GM12892 (cell line): Measurements from ENCODE around the gene OR10G2. TPM values are rescaled to one million over a fixed set of nuclear protein-coding genes. Genes with fewer than 3 reads are reported as not detected.

ENCODE experiments used
- DNase-seq: peaks from one replicate; pipeline ENCODE4 v3.0.0; 2011; ENCODE audit not compliant: insufficient read length
- FAIRE-seq: peaks from 2 replicates; lab custom pipeline; 2011; peaks lifted over from hg19 to GRCh38; lab: Jason Lieb, UNC
- POLR2A ChIP-seq: IDR thresholded peaks from 2 replicates; pipeline ENCODE4 v1.6.1; 2011; ENCODE audit warnings: low read depth, low read length, control low read depth
- POLR2AphosphoS5 ChIP-seq: IDR thresholded peaks from 2 replicates; pipeline ENCODE4 v1.6.1; 2011; ENCODE audit warnings: low read depth, low read length, control low read depth
- TAF1 ChIP-seq: IDR thresholded peaks from 2 replicates; pipeline ENCODE4 v1.6.1; 2011; ENCODE audit warnings: low read depth, mild to moderate bottlenecking, control low read depth, low read length, borderline replicate concordance
- polyA plus RNA-seq: library from polyadenylated mRNA; unstranded; fragments of >200 nt; gene quantifications from one replicate; pipeline ENCODE4 v1.2.1, GENCODE V29; 2012; ENCODE audit warnings: missing spikeins, inconsistent platforms; ENCODE audit not compliant: missing spikeins

The OR10G2 gene
- not detected for polyA plus RNA-seq

- DNase-seq (no peak), FAIRE-seq (no peak)
- TF ChIP-seq TAF1 (no peak), POLR2A (no peak), POLR2AphosphoS5 (no peak)
These were observed at the start of gene OR10G2 for GRCh38 chr14:21634840-21635239. Gene OR10G2, minus strand, starts transcription at chr14:21634940. Its CDS starts 98 bp downstream, at chr14:21634842.

GRCh38 chr14:21680072-21680471 is 45.3 kb upstream of the OR10G2 start:
- no peak for TF ChIP-seq POLR2A
- no peak for TF ChIP-seq TAF1
- TF ChIP-seq POLR2AphosphoS5: no peak
- no peak for FAIRE-seq
- no peak for DNase-seq

- FAIRE-seq: no peak
- TF ChIP-seq POLR2AphosphoS5: no peak
- TF ChIP-seq TAF1: no peak
- TF ChIP-seq POLR2A: no peak
- DNase-seq: no peak
These were observed 40.8 kb upstream of the OR10G2 start for GRCh38 chr14:21675566-21675965.

GRCh38 chr14:21673718-21674117 is 39.0 kb upstream of the OR10G2 start, which contains the start of gene OR4E1:
Gene OR4E1, minus strand, starts transcription at chr14:21673818. Its CDS starts 2,883 bp downstream, at chr14:21670935.
- no peak for DNase-seq
- TF ChIP-seq POLR2AphosphoS5 (no peak), POLR2A (no peak), TAF1 (no peak)
- FAIRE-seq: no peak

GRCh38 chr14:21672116-21672515 is 37.4 kb upstream of the OR10G2 start:
- no peak for DNase-seq

GRCh38 chr14:21671371-21671770 is 36.6 kb upstream of the OR10G2 start:
- TF ChIP-seq POLR2AphosphoS5: no peak
- no peak for TF ChIP-seq POLR2A
- no peak for TF ChIP-seq TAF1
- DNase-seq: no peak
- FAIRE-seq: no peak

More at GRCh38 chr14:21672116-21672515, 37.4 kb upstream of the OR10G2 start:
- no peak for FAIRE-seq
- TF ChIP-seq POLR2AphosphoS5 (no peak), TAF1 (no peak), POLR2A (no peak)

- FAIRE-seq (no peak), DNase-seq (no peak)
- no peak for TF ChIP-seq POLR2AphosphoS5
- no peak for TF ChIP-seq TAF1
- TF ChIP-seq POLR2A: no peak
These were observed 34.5 kb upstream of the OR10G2 start for GRCh38 chr14:21669284-21669683.

GRCh38 chr14:21668377-21668776 is 33.6 kb upstream of the OR10G2 start:
- TF ChIP-seq TAF1: no peak
- TF ChIP-seq POLR2A: no peak
- TF ChIP-seq POLR2AphosphoS5: no peak
- FAIRE-seq: no peak
- DNase-seq: no peak

- DNase-seq: no peak
- no peak for FAIRE-seq
- TF ChIP-seq POLR2AphosphoS5 (no peak), TAF1 (no peak), POLR2A (no peak)
These were observed 22.2 kb upstream of the OR10G2 start for GRCh38 chr14:21656980-21657379.

- TF ChIP-seq TAF1 (no peak), POLR2A (no peak), POLR2AphosphoS5 (no peak)
- DNase-seq (no peak), FAIRE-seq (no peak)
These were observed 19.5 kb upstream of the OR10G2 start for GRCh38 chr14:21654215-21654614.

GRCh38 chr14:21653331-21653885 is 18.7 kb upstream of the OR10G2 start, which contains the start of gene OR4E2:
Gene OR4E2, plus strand, starts transcription at chr14:21653835. Its CDS starts 11,248 bp downstream, at chr14:21665083.
- no peak for DNase-seq
- no peak for TF ChIP-seq TAF1
- no peak for TF ChIP-seq POLR2AphosphoS5
- no peak for TF ChIP-seq POLR2A
- no peak for FAIRE-seq

- DNase-seq: no peak
- no peak for FAIRE-seq
- TF ChIP-seq POLR2A (no peak), TAF1 (no peak), POLR2AphosphoS5 (no peak)
These were observed 17.6 kb upstream of the OR10G2 start for GRCh38 chr14:21652209-21652808.
